Spleen (tissue), 11 donors: ENCODE data around the gene HLA-B. TPM values are rescaled to one million over a fixed set of nuclear protein-coding genes. Genes with fewer than 3 reads are reported as not detected.
A peak's percentile ranks its signal among the peaks of the same experiment; 100 is the strongest.

Source experiments
- DNase-seq: peaks from one replicate; pipeline ENCODE4 v3.0.0-alpha.2; 2020
- H3K27ac ChIP-seq, 8 donors: fragments of 200-600 bp; sonication (generic) in 7 of 8; 1 replicate in 4 of 8; 2 replicates in 4 of 8; pipeline versions ENCODE4 v1.5.0 to v1.8.0; 2016 to 2021; ENCODE audit warnings: inconsistent platforms in 4 of 8, mild to moderate bottlenecking in 4 of 8, moderate library complexity in 1 of 8
- H3K27me3 ChIP-seq, 7 donors: fragments of 200-600 bp; sonication (generic) in 6 of 7; replicated peaks in 1 of 7; 1 replicate in 4 of 7; 2 replicates in 3 of 7; pipeline versions ENCODE4 v1.5.0 to v1.8.0; 2016 to 2021; ENCODE audit warnings: inconsistent platforms in 3 of 7, mild to moderate bottlenecking in 1 of 7
- H3K36me3 ChIP-seq, 6 donors: fragments of 200-600 bp; sonication (generic) in 5 of 6; 1 replicate in 4 of 6; 2 replicates in 2 of 6; pipeline versions ENCODE4 v1.5.0 to v1.8.0; 2016 to 2021; ENCODE audit warnings: inconsistent platforms in 2 of 6
- H3K4me1 ChIP-seq, 6 donors: fragments of 200-600 bp; sonication (generic) in 5 of 6; 1 replicate in 3 of 6; 2 replicates in 3 of 6; pipeline versions ENCODE4 v1.5.0 to v1.8.0; 2016 to 2021; ENCODE audit warnings: inconsistent platforms in 3 of 6
- H3K4me3 ChIP-seq, 8 donors: fragments of 200-600 bp; sonication (generic) in 7 of 8; 1 replicate in 4 of 8; 2 replicates in 4 of 8; pipeline versions ENCODE4 v1.5.0 to v1.8.0; 2016 to 2021; ENCODE audit warnings: inconsistent platforms in 4 of 8, mild to moderate bottlenecking in 4 of 8, moderate library complexity in 2 of 8
- H3K9me3 ChIP-seq, 8 donors: fragments of 200-600 bp; sonication (generic) in 7 of 8; 1 replicate in 4 of 8; 2 replicates in 4 of 8; pipeline versions ENCODE4 v1.5.0 to v1.8.0; 2016 to 2021; ENCODE audit warnings: inconsistent platforms in 4 of 8
- POLR2A ChIP-seq, 3 donors: fragments of 450-650 bp; IDR thresholded peaks; one replicate each; pipeline ENCODE4 v1.5.1; 2017; ENCODE audit warnings: antibody characterized with exemption in 3 of 3, mild to moderate bottlenecking in 1 of 3
- POLR2AphosphoS5 ChIP-seq, 3 donors: sonication (generic); formaldehyde crosslinking; IDR thresholded peaks; one replicate each; pipeline ENCODE4 v1.5.1; 2017; ENCODE audit warnings: antibody characterized with exemption in 3 of 3
- WGBS, 5 donors: extraction: QIAGEN DNeasy Blood & Tissue Kit in 3 of 5; methylation state at CpG; one replicate each; pipeline versions ENCODE4 v1.1.5 to v1.1.7; 2013 to 2018; 5-methylcytosine and 5-hydroxymethylcytosine counted together
- intact Hi-C: fragments of 100-400 bp; cut with DNase I; formaldehyde crosslinking; loops from one replicate; pipeline ENCODE4 v1.15.0; 2023; ENCODE audit warnings: low total_unique reads
- polyA plus RNA-seq, 3 donors: library from polyadenylated mRNA; stranded (reverse); fragments of 200-250 nt; gene quantifications; one replicate each; pipeline ENCODE4 v1.2.1, GENCODE V29; 2013
- total RNA-seq, 7 donors: library from RNA; depleted of rRNA in 3 of 7; stranded (reverse); fragments of >200 nt in 3 of 7; fragmentation: NEBNext Ultra II Directional in 4 of 7; extraction: Animal tissue kit (Norgen Biotek cat#: 25700) in 4 of 7; gene quantifications; one replicate each; pipeline versions ENCODE4 v1.1.0 to v1.2.1, GENCODE V29; 2016 to 2021
- TF ChIP-seq, protein P1 (sequence below), 11 experiments: fragments of 200-600 bp in 7 of 11; fragments of 450-650 bp in 4 of 11; sonication (generic) in 4 of 11; IDR thresholded peaks in 8 of 11; conservative IDR thresholded peaks in 3 of 11; 1 replicate in 7 of 11; 2 replicates in 4 of 11; pipeline versions ENCODE4 v1.4.0 to v1.8.0; 2016 to 2021; ENCODE audit warnings: antibody characterized with exemption in 11 of 11, inconsistent platforms in 4 of 11, mild to moderate bottlenecking in 1 of 11
- donor health status: healthy with polysubstance abuse.
- donor health status: DM: no; HTN: no; CAD: no; lungs with moderate emphysema.
- donor health status: DM: no; HTN: no; CAD: no.
- donor health status: Bipolar disorder and iron deficiency.
- donor health status: healthy.
- donor health status: DM: no; HTN: no; CAD: no.
- donor health status: DM: yes; HTN: yes; CAD: no.

HLA-B gene
- total and polyA plus RNA-seq, 10 donors = 2,503 to 5,675 (median 4,667) TPM

- Histone ChIP-seq H3K27ac (peak overlapping the region in 1 of 8 donors; percentile 98), H3K36me3 (peaks cover 0 to 15% (median 12%) of the 10 kb centered on the region in 6 donors), H3K27me3 (no peaks in the 10 kb centered on the region), H3K4me1 (peaks cover 0 to 26% (median 16%) of the 10 kb centered on the region in 6 donors), H3K4me3 (no peak overlapping the region), H3K9me3 (no peaks in the 10 kb centered on the region)
- WGBS, 5 donors = 89 to 92% (median 90%) methylated on average over 1 of the region's 1 CpG
- TF ChIP-seq, protein P1, sequence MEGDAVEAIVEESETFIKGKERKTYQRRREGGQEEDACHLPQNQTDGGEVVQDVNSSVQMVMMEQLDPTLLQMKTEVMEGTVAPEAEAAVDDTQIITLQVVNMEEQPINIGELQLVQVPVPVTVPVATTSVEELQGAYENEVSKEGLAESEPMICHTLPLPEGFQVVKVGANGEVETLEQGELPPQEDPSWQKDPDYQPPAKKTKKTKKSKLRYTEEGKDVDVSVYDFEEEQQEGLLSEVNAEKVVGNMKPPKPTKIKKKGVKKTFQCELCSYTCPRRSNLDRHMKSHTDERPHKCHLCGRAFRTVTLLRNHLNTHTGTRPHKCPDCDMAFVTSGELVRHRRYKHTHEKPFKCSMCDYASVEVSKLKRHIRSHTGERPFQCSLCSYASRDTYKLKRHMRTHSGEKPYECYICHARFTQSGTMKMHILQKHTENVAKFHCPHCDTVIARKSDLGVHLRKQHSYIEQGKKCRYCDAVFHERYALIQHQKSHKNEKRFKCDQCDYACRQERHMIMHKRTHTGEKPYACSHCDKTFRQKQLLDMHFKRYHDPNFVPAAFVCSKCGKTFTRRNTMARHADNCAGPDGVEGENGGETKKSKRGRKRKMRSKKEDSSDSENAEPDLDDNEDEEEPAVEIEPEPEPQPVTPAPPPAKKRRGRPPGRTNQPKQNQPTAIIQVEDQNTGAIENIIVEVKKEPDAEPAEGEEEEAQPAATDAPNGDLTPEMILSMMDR (IDR thresholded peaks at IDR 0.05 in 8 of 11, conservative IDR thresholded peaks at IDR 0.05 in 3 of 11) = no peak
- TF ChIP-seq POLR2A (IDR thresholded peaks at IDR 0.05) (no peak), POLR2AphosphoS5 (IDR thresholded peaks at IDR 0.05) (no peak)
- intact Hi-C loops = no loop called here
- no peak for DNase-seq
Measured at GRCh38 chr6:31359581-31359980, 2.6 kb upstream of the HLA-B start.

DNA sequence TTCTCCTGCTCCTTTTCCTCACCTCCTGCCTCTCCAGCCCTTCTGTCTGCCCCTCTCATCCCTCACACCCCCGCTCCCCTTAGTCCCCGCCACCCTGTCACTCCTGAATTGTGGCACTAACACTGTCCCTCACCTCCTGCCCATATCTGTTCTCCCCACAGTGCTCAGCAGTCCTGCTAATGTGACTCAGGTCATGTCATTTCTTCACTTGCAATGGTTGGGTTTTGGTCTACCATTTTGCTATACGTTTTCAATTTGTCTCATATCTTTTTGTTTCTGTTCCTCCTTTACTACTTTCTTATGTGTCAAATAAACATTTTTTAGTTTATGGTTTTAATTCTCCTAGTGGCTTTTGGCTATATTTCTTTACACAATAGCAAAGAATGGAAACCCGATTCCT, 1.3 kb upstream of the HLA-B start:
- no peaks in the 10 kb centered on the region for H3K9me3 ChIP-seq
- TF ChIP-seq POLR2A (IDR thresholded peaks at IDR 0.05) (no peak), POLR2AphosphoS5 (IDR thresholded peaks at IDR 0.05) (no peak)
- H3K27me3 ChIP-seq = no peaks in the 10 kb centered on the region
- H3K36me3 ChIP-seq = peaks cover 0 to 28% (median 23%) of the 10 kb centered on the region in 6 donors
- intact Hi-C loops = no loop called here
- peak overlapping the region in 3 of 8 donors; percentile 18 to 85 (median 79) for H3K4me3 ChIP-seq
- DNase-seq = no peak
- peak overlapping the region; percentile 1 to 98 (median 92) for H3K27ac ChIP-seq
- peaks cover 13 to 39% (median 29%) of the 10 kb centered on the region in 6 donors for H3K4me1 ChIP-seq
- WGBS, 5 donors = 33 to 45% (median 36%) methylated on average over 4 of the region's 4 CpGs

DNA sequence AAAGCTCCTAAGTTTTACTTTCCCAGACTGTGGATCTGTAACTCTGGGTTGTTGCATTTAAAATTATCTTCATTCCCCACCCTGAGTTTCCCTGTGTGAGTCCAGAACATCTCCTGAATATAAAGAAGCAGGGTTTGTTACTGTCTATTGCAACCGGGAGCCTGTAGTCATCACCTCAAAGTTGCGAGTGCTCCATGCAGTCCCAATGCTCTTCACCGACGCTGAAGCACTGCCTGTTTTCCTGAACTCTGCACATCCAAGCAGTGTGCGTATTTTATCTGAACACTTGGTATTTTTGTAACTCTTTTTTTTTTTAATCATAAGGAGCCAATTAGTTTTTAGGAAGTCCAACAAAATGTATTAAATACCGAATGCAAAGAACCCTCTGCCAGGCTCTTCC, 907 bp upstream of the HLA-B start:
- WGBS, 5 donors = 7 to 17% (median 12%) methylated on average over 6 of the region's 6 CpGs
- peak overlapping the region; percentile 1 to 98 (median 93) for H3K27ac ChIP-seq
- peaks cover 0 to 32% (median 26%) of the 10 kb centered on the region in 6 donors for H3K36me3 ChIP-seq
- intact Hi-C loops = no loop called here
- peak overlapping the region in 5 of 8 donors; percentile 21 to 85 (median 73) for H3K4me3 ChIP-seq
- DNase-seq = no peak
- H3K9me3 ChIP-seq = no peaks in the 10 kb centered on the region
- peaks cover 17 to 43% (median 33%) of the 10 kb centered on the region in 6 donors for H3K4me1 ChIP-seq
- TF ChIP-seq POLR2A (IDR thresholded peaks at IDR 0.05) (no peak), POLR2AphosphoS5 (IDR thresholded peaks at IDR 0.05) (no peak)
- TF ChIP-seq, protein P1 (IDR thresholded peaks at IDR 0.05 in 8 of 11, conservative IDR thresholded peaks at IDR 0.05 in 3 of 11) = no peak
- no peaks in the 10 kb centered on the region for H3K27me3 ChIP-seq

DNA sequence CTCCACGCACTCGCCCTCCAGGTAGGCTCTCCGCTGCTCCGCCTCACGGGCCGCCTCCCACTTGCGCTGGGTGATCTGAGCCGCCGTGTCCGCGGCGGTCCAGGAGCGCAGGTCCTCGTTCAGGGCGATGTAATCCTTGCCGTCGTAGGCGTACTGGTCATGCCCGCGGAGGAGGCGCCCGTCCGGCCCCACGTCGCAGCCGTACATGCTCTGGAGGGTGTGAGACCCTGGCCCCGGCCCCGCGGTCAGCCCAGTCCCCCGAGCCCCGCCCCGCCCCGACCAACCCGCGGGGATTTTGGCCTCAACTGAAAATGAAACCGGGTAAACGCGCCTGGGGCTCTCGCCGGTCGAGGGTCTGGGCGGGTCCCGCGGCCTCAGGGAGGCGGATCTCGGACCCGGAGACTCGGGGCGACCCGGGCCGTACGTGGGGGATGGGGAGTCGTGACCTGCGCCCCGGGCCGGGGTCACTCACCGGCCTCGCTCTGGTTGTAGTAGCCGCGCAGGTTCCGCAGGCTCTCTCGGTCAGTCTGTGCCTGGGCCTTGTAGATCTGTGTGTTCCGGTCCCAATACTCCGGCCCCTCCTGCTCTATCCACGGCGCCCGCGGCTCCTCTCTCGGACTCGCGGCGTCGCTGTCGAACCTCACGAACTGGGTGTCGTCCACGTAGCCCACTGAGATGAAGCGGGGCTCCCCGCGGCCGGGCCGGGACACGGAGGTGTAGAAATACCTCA, 598 bp downstream of the HLA-B start:
- peaks cover 0 to 41% (median 27%) of the 10 kb centered on the region in 6 donors for H3K36me3 ChIP-seq
- peak overlapping the region; percentile 81 to 98 (median 94) for H3K27ac ChIP-seq
- H3K27me3 ChIP-seq = no peaks in the 10 kb centered on the region
- H3K9me3 ChIP-seq = no peaks in the 10 kb centered on the region
- TF ChIP-seq POLR2AphosphoS5 (IDR thresholded peaks at IDR 0.05) (peak in 2 of 3 donors; percentile 16 to 78), POLR2A (IDR thresholded peaks at IDR 0.05) (no peak)
- peak; percentile 90 for DNase-seq
- peaks cover 19 to 56% (median 39%) of the 10 kb centered on the region in 6 donors for H3K4me1 ChIP-seq
- peak overlapping the region; percentile 61 to 87 (median 70) for H3K4me3 ChIP-seq
- intact Hi-C loops = no loop called here
- 0 to 2% (median 2%) methylated on average over 26 to 79 of the region's 83 CpGs; no CpG with 5 or more reads in 1 of the 5 donors for WGBS, 5 donors

DNA sequence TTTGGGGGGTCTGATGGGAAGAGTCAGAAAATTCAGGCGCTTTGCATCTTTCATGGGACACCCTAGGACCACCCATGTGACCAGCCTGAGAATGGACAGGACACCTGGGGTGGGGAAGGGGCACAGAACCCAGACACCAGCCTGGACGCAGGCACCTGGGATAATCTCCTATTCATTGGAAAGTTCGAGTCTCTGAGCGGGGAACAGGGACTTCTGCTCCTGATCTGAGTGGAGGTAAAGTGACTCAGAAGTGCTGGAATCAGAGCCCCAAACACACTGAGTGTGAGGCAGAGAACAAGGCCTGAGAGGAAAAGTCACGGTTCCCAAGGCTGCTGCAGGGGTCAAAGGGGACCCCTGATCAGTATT, 1.4 kb downstream of the HLA-B start:
- intact Hi-C loops = no loop called here
- TF ChIP-seq, protein P1 (IDR thresholded peaks at IDR 0.05 in 8 of 11, conservative IDR thresholded peaks at IDR 0.05 in 3 of 11) = no peak
- TF ChIP-seq POLR2AphosphoS5 (IDR thresholded peaks at IDR 0.05) (no peak), POLR2A (IDR thresholded peaks at IDR 0.05) (no peak)
- H3K27ac ChIP-seq = peak overlapping the region in 6 of 8 donors; percentile 14 to 98 (median 92)

More for the DNA sequence above, 1.4 kb downstream of the HLA-B start:
- Histone ChIP-seq H3K27me3 (no peaks in the 10 kb centered on the region), H3K9me3 (no peaks in the 10 kb centered on the region), H3K4me3 (peak overlapping the region; percentile 61 to 87 (median 70)), H3K4me1 (peaks cover 19 to 63% (median 46%) of the 10 kb centered on the region in 6 donors), H3K36me3 (peaks cover 0 to 41% (median 27%) of the 10 kb centered on the region in 6 donors)
- 27 to 50% (median 31%) methylated on average over 5 of the region's 5 CpGs for WGBS, 5 donors
- no peak for DNase-seq
